GM12874 (cell line): ENCODE measurements around the gene COL5A2.

ENCODE experiments used
- CTCF ChIP-seq: IDR thresholded peaks from 2 replicates; pipeline ENCODE4 v1.5.1; 2011; ENCODE audit warnings: low read depth, mild to moderate bottlenecking, control low read depth, low read length, moderate library complexity; ENCODE audit not compliant: insufficient read depth

Gene COL5A2

DNA sequence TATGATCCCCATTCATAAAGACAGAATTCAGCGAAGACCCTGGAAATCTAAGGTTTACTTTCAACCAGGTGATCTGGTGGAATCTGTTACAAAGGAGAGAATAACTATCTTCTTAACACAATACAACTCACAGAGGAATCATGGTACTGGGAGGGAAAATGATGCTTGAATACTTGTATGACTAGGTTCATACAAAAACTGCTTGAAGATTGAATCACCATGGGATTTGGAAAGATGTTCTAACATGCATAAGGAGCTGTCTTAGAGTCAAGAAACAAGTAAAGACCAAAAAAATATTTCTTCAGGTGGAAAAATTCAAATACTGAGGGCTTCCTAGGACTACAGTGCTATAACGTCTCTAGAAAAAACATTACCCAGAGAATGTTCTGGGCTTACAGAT lies 32.2 kb downstream of the COL5A2 start:
- no peak for TF ChIP-seq CTCF

DNA sequence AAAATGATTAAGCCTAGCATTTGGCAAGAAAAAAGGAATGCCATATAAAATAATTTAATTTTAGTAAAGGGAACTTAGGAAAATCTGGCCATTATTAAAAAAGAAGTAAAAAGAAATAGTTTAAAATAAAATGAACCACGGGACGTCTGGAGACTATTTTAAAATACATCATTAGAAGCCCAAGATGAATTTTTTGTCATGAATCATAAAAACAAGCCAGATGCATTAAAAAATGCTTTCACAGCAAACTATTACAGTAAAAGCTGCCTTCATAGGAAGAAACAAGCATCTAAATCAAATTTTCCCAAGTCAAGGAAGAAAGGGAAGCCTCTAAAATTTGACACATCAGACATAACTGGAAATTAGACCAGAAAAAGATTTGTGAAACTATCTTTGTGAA lies 33.0 kb downstream of the COL5A2 start:
- no peak for TF ChIP-seq CTCF

- TF ChIP-seq CTCF = no peak
Observed at GRCh38 chr2:189144700-189145211, 34.8 kb downstream of the COL5A2 start.

- TF ChIP-seq CTCF = no peak
Observed at GRCh38 chr2:189143925-189144324, 35.6 kb downstream of the COL5A2 start.

GRCh38 chr2:189142893-189143759 lies 36.4 kb downstream of the COL5A2 start:
- peak; percentile 84 for TF ChIP-seq CTCF

GRCh38 chr2:189138800-189139199 lies 40.8 kb downstream of the COL5A2 start:
- no peak for TF ChIP-seq CTCF

- no peak for TF ChIP-seq CTCF
Observed at GRCh38 chr2:189137519-189137918, 42.0 kb downstream of the COL5A2 start.
